NCI-H2171 treated with DMSO at 0.1 percent for 48 hours (cell line): ENCODE results near the gene DYSF.

ENCODE experiments used
- DNase-seq: peaks from one replicate; lab custom pipeline; 2025; lab: John Stamatoyannopoulos, UW

The DYSF gene

GRCh38 chr2:71456617-71457016, 3.3 kb downstream of the DYSF start:
- DNase-seq = no peak

GRCh38 chr2:71457123-71457915, 4.0 kb downstream of the DYSF start:
- DNase-seq = no peak

- DNase-seq = no peak
Observed at GRCh38 chr2:71457923-71458322, 4.6 kb downstream of the DYSF start.

- no peak for DNase-seq
Observed at GRCh38 chr2:71458413-71459083, 5.2 kb downstream of the DYSF start.

GRCh38 chr2:71459084-71459431, 5.7 kb downstream of the DYSF start:
- no peak for DNase-seq

- DNase-seq = no peak
Observed at GRCh38 chr2:71460056-71460455, 6.7 kb downstream of the DYSF start.

GRCh38 chr2:71460595-71461303, 7.4 kb downstream of the DYSF start:
- no peak for DNase-seq

GRCh38 chr2:71461304-71461671, 7.9 kb downstream of the DYSF start:
- no peak for DNase-seq

- DNase-seq = no peak
Observed at GRCh38 chr2:71462056-71462605, 8.8 kb downstream of the DYSF start.

- DNase-seq = no peak
Observed at GRCh38 chr2:71462641-71463341, 9.4 kb downstream of the DYSF start.

- no peak for DNase-seq
Observed at GRCh38 chr2:71463342-71463654, 9.9 kb downstream of the DYSF start.

- DNase-seq = no peak
Observed at GRCh38 chr2:71464389-71464788, 11.0 kb downstream of the DYSF start.

GRCh38 chr2:71465356-71465755, 12.0 kb downstream of the DYSF start:
- no peak for DNase-seq

GRCh38 chr2:71465961-71466300, 12.6 kb downstream of the DYSF start:
- DNase-seq = no peak

GRCh38 chr2:71466301-71467179, 13.2 kb downstream of the DYSF start:
- DNase-seq = peak; percentile 4

GRCh38 chr2:71467180-71467815, 13.9 kb downstream of the DYSF start:
- DNase-seq = no peak

- DNase-seq = no peak
Observed at GRCh38 chr2:71468279-71469015, 15.1 kb downstream of the DYSF start.

GRCh38 chr2:71469403-71470398, 16.3 kb downstream of the DYSF start:
- DNase-seq = no peak

- DNase-seq = no peak
Observed at GRCh38 chr2:71471276-71471675, 17.9 kb downstream of the DYSF start.
